Keratinocyte (primary cell): ENCODE data around the gene CLECL1. TPM values are rescaled to one million over a fixed set of nuclear protein-coding genes. Genes with fewer than 3 reads are reported as not detected.
A peak's percentile ranks its signal among the peaks of the same experiment; 100 is the strongest.
"Not testable (repeated sequence)": the region's sequence is repeated elsewhere in the genome, so short reads cannot be mapped to it uniquely, and the experiment has no call there.

Experiments used
- DNase-seq: peaks from one replicate; pipeline ENCODE4 v3.0.0-alpha.2; 2011; ENCODE audit warnings: low read depth, missing footprints, low spot score
- FAIRE-seq: peaks from 2 replicates; lab custom pipeline; 2011; peaks lifted over from hg19 to GRCh38; lab: Jason Lieb, UNC
- H2AFZ ChIP-seq: 2 replicates; pipeline ENCODE4 v1.6.0; 2012; ENCODE audit warnings: low read length, control low read depth, inconsistent platforms; ENCODE audit not compliant: control insufficient read depth
- H3K27ac ChIP-seq: 2 replicates; pipeline ENCODE4 v1.5.1; 2011; ENCODE audit warnings: low read length; ENCODE audit not compliant: control insufficient read depth, insufficient read depth
- H3K27me3 ChIP-seq: 3 replicates; pipeline ENCODE4 v1.6.0; 2011; ENCODE audit warnings: low read length; ENCODE audit not compliant: control insufficient read depth, insufficient read depth; ENCODE audit errors: extremely low read depth
- H3K36me3 ChIP-seq, 2 experiments: 2 replicates in 1 of 2; 3 replicates in 1 of 2; pipeline ENCODE4 v1.5.1; 2011; ENCODE audit warnings: low read length in 2 of 2, mild to moderate bottlenecking in 1 of 2; ENCODE audit not compliant: control insufficient read depth in 2 of 2, insufficient read depth in 2 of 2; ENCODE audit errors: extremely low read depth in 1 of 2
- H3K4me1 ChIP-seq: 3 replicates; pipeline ENCODE4 v1.5.1; 2011; ENCODE audit warnings: low read length; ENCODE audit not compliant: control insufficient read depth, insufficient read depth; ENCODE audit errors: extremely low read depth
- H3K4me2 ChIP-seq: 3 replicates; pipeline ENCODE4 v1.6.0; 2011; ENCODE audit warnings: low read depth, low read length; ENCODE audit not compliant: control insufficient read depth, insufficient read depth; ENCODE audit errors: extremely low read depth
- H3K4me3 ChIP-seq, 3 experiments: fragments of 200-600 bp in 1 of 3; sonication (generic) in 1 of 3; 2 replicates in 2 of 3; 3 replicates in 1 of 3; pipeline ENCODE4 v1.5.1; 2011 to 2016; ENCODE audit warnings: low read length in 3 of 3, mild to moderate bottlenecking in 3 of 3, control low read depth in 2 of 3, inconsistent platforms in 1 of 3, low read depth in 1 of 3, mixed read lengths in 1 of 3, mixed run types in 1 of 3, moderate library complexity in 1 of 3; ENCODE audit not compliant: control insufficient read depth in 2 of 3, insufficient read depth in 2 of 3; ENCODE audit errors: extremely low read depth in 1 of 3
- H3K79me2 ChIP-seq: 2 replicates; pipeline ENCODE4 v1.6.0; 2012; ENCODE audit warnings: low read length; ENCODE audit not compliant: control insufficient read depth, insufficient read depth
- H3K9ac ChIP-seq: 3 replicates; pipeline ENCODE4 v1.6.0; 2011; ENCODE audit warnings: low read length; ENCODE audit not compliant: control insufficient read depth, insufficient read depth; ENCODE audit errors: extremely low read depth
- H3K9me1 ChIP-seq: 3 replicates; pipeline ENCODE4 v1.6.0; 2011; ENCODE audit warnings: low read length; ENCODE audit not compliant: control insufficient read depth, insufficient read depth; ENCODE audit errors: extremely low read depth
- H3K9me3 ChIP-seq: 2 replicates; pipeline ENCODE4 v1.5.1; 2012; ENCODE audit warnings: low read depth, low read length; ENCODE audit not compliant: control insufficient read depth
- H4K20me1 ChIP-seq: 3 replicates; pipeline ENCODE4 v1.6.0; 2011; ENCODE audit warnings: low read length; ENCODE audit not compliant: control insufficient read depth, insufficient read depth; ENCODE audit errors: extremely low read depth
- CTCF ChIP-seq, 3 experiments: IDR thresholded peaks in 1 of 3; conservative IDR thresholded peaks in 1 of 3; optimal IDR thresholded peaks in 1 of 3; 2 replicates in 2 of 3; 3 replicates in 1 of 3; pipeline versions ENCODE3 to v1.5.1; 2011; ENCODE audit warnings: low read length in 3 of 3, mild to moderate bottlenecking in 3 of 3, moderate library complexity in 2 of 3, control low read depth in 1 of 3, inconsistent platforms in 1 of 3; ENCODE audit not compliant: insufficient read depth in 2 of 3; ENCODE audit errors: extremely low read depth in 1 of 3
- EZH2 ChIP-seq: IDR thresholded peaks from one replicate; pipeline ENCODE4 v1.6.1; 2012; ENCODE audit warnings: inconsistent platforms, mild to moderate bottlenecking, low read length, moderate library complexity
- dilution Hi-C: fragments of 300-500 bp; cut with MboI; formaldehyde crosslinking; loops from one replicate; pipeline ENCODE4 v1.7.0; 2020; ENCODE audit warnings: low sequenced_read_pairs; ENCODE audit not compliant: extremely low pct_ligation_motif_present
- polyA plus RNA-seq, 5 experiments: library from polyadenylated mRNA; depleted of rRNA in 3 of 5; stranded (reverse) in 3 of 5; stranded (forward) in 1 of 5; unstranded in 1 of 5; fragments of >200 nt; gene quantifications; 1 replicate in 1 of 5; 2 replicates in 3 of 5; 3 replicates in 1 of 5; pipeline versions ENCODE4 v1.2.1 to v1.2.3, GENCODE V29; 2011 to 2012; ENCODE audit warnings: missing spikeins in 2 of 5, low read depth in 1 of 5, low replicate concordance in 1 of 5

Gene CLECL1
- polyA plus RNA-seq, 1 donor (not counting 4 experiments of a cell fraction or from before 2014, with no cell fraction given): not detected

- no peak overlapping the region for H3K27ac ChIP-seq
- H3K9me3 ChIP-seq: no peaks in the 10 kb centered on the region
- TF ChIP-seq CTCF (optimal IDR thresholded peaks at IDR 0.05 in 1 of 3, IDR thresholded peaks at IDR 0.05 in 1 of 3, conservative IDR thresholded peaks at IDR 0.05 in 1 of 3; ENCODE audit: extremely low read depth in 1 of 3, insufficient read depth in 2 of 3, low read length in 3 of 3) (no peak), EZH2 (no peak)
- DNase-seq (no peak), FAIRE-seq (no peak)
- H3K9ac ChIP-seq: no peak overlapping the region
- H2AFZ ChIP-seq: no peak overlapping the region
- no peak overlapping the region for H3K4me2 ChIP-seq
- no peaks in the 10 kb centered on the region for H3K79me2 ChIP-seq
- H3K27me3 ChIP-seq: no peaks in the 10 kb centered on the region
- no peaks in the 10 kb centered on the region for H3K36me3 ChIP-seq
- H3K4me3 ChIP-seq: no peak overlapping the region
- no peaks in the 10 kb centered on the region for H4K20me1 ChIP-seq
- dilution Hi-C loops: no loop called here
- no peaks in the 10 kb centered on the region for H3K4me1 ChIP-seq
- no peaks in the 10 kb centered on the region for H3K9me1 ChIP-seq
Measured at GRCh38 chr12:9740106-9740750, 7.3 kb upstream of the CLECL1 start.

- H3K79me2 ChIP-seq, H3K4me1 ChIP-seq, DNase-seq, H2AFZ ChIP-seq, H3K9me3 ChIP-seq, FAIRE-seq, H3K27me3 ChIP-seq, H3K4me2 ChIP-seq, H3K9me1 ChIP-seq, H4K20me1 ChIP-seq, H3K27ac ChIP-seq, H3K36me3 ChIP-seq, dilution Hi-C loops, H3K9ac ChIP-seq: not testable (repeated sequence)
- peak overlapping the region in 1 of 3 experiments; percentile 10 for H3K4me3 ChIP-seq
Measured at GRCh38 chr12:9739404-9740105, 6.7 kb upstream of the CLECL1 start.

- H3K27me3 ChIP-seq, H3K4me2 ChIP-seq, H3K27ac ChIP-seq, H3K9me1 ChIP-seq, DNase-seq, H3K36me3 ChIP-seq, FAIRE-seq, H3K4me1 ChIP-seq, H3K9ac ChIP-seq, H2AFZ ChIP-seq, H3K79me2 ChIP-seq, H3K9me3 ChIP-seq, dilution Hi-C loops, H4K20me1 ChIP-seq, H3K4me3 ChIP-seq: not testable (repeated sequence)
Measured at GRCh38 chr12:9738905-9739304, 6.0 kb upstream of the CLECL1 start.
